Posterior vena cava (tissue), 2 donors: ENCODE results near the gene ZKSCAN1. TPM values are rescaled to one million over a fixed set of nuclear protein-coding genes. Genes with fewer than 3 reads are reported as not detected.
"Not testable (repeated sequence)": the region's sequence is repeated elsewhere in the genome, so short reads cannot be mapped to it uniquely, and the experiment has no call there.

Experiments
- DNase-seq: peaks from one replicate; pipeline ENCODE4 v3.0.0-alpha.2; 2020; ENCODE audit warnings: low spot score
- intact Hi-C, 2 donors: fragments of 100-400 bp; cut with DNase I; formaldehyde crosslinking; loops; one replicate each; pipeline versions ENCODE4 v1.14.1 to v1.14.2; 2022 to 2023
- long read RNA-seq, 2 donors: library from polyadenylated mRNA; unstranded; transcript quantifications; one replicate each; pipeline ENCODE4 v2.0.0, GENCODE V29; 2020 to 2021
- total RNA-seq, 2 donors: library from RNA; stranded (reverse); fragmentation: NEBNext Ultra II Directional; extraction: Animal tissue kit (Norgen Biotek cat#: 25700); gene quantifications; one replicate each; pipeline ENCODE4 v1.2.1, GENCODE V29; 2021
- donor health status: DM: yes; HTN: yes; CAD: no.
- donor health status: DM: yes; HTN: yes; CAD: no.

The ZKSCAN1 gene
- 10 to 100 TPM; 47.4 to 53.1 TPM for total RNA-seq
- long read RNA-seq, donor 1, full-length matches to known transcripts, result 3 of 14 reads
- long read RNA-seq, donor 1, partial matches to known transcripts, result 0 of 14 reads
- long read RNA-seq, donor 1, other reads (novel, unspliced or antisense), result 11 of 14 reads
- long read RNA-seq, donor 2, full-length matches to known transcripts, result 11 of 25 reads
- long read RNA-seq, donor 2, partial matches to known transcripts, result 1 of 25 reads
- long read RNA-seq, donor 2, other reads (novel, unspliced or antisense), result 13 of 25 reads

- DNase-seq, result peak; percentile 96
- intact Hi-C loops, result no loop called here
Measured at GRCh38 chr7:100015232-100016214, at the start of gene ZKSCAN1. Gene ZKSCAN1, plus strand, starts transcription at chr7:100015596. Its CDS starts 7,911 bp downstream, at chr7:100023507.

- intact Hi-C loops, result no loop called here
- no peak for DNase-seq
Measured at GRCh38 chr7:99969298-99969697, 46.1 kb upstream of the ZKSCAN1 start.

GRCh38 chr7:99969813-99970212 lies 45.6 kb upstream of the ZKSCAN1 start:
- DNase-seq, intact Hi-C loops: not testable (repeated sequence)

GRCh38 chr7:99971242-99971641 lies 44.2 kb upstream of the ZKSCAN1 start:
- DNase-seq, result no peak
- intact Hi-C loops, result no loop called here

GRCh38 chr7:99973817-99974216 lies 41.6 kb upstream of the ZKSCAN1 start:
- DNase-seq, result peak; percentile 22
- intact Hi-C loops, result not testable (repeated sequence)

- peak; percentile 41 for DNase-seq
- intact Hi-C loops, result no loop called here
Measured at GRCh38 chr7:99974681-99975080, 40.7 kb upstream of the ZKSCAN1 start.

GRCh38 chr7:99975782-99976521 lies 39.4 kb upstream of the ZKSCAN1 start, which contains the start of gene AZGP1:
Gene AZGP1, minus strand, starts transcription at chr7:99976031. Its CDS starts 11 bp downstream, at chr7:99976020.
- intact Hi-C loops, result no loop called here

GRCh38 chr7:99976626-99977025 lies 38.8 kb upstream of the ZKSCAN1 start:
- intact Hi-C loops, result no loop called here

More at GRCh38 chr7:99975782-99976521, 39.4 kb upstream of the ZKSCAN1 start, which contains the start of gene AZGP1:
- peak; percentile 72 for DNase-seq

GRCh38 chr7:99979814-99980225 lies 35.6 kb upstream of the ZKSCAN1 start:
- peak; percentile 81 for DNase-seq
- intact Hi-C loops, result loop anchor here in 1 of 2 donors (10.0 kb wide), 1 partner anchor 65 kb away; the partner anchor contains the start of gene TRIM4

More at GRCh38 chr7:99976626-99977025, 38.8 kb upstream of the ZKSCAN1 start:
- DNase-seq, result peak; percentile 51

- peak; percentile 40 for DNase-seq
- intact Hi-C loops, result loop anchor here in 1 of 2 donors (10.0 kb wide), 1 partner anchor 66 kb away; the partner anchor contains the start of gene TRIM4
Measured at GRCh38 chr7:99980448-99980872, 34.9 kb upstream of the ZKSCAN1 start.

GRCh38 chr7:99981066-99981465 lies 34.3 kb upstream of the ZKSCAN1 start:
- not testable (repeated sequence) for DNase-seq
- intact Hi-C loops, result loop anchor here in 1 of 2 donors (10.0 kb wide), 1 partner anchor 66 kb away; the partner anchor contains the start of gene TRIM4

- DNase-seq, result no peak
- intact Hi-C loops, result loop anchor here in 1 of 2 donors (10.0 kb wide), 1 partner anchor 70 kb away; the partner anchor contains the start of gene TRIM4
Measured at GRCh38 chr7:99984593-99984992, 30.8 kb upstream of the ZKSCAN1 start.

GRCh38 chr7:99987306-99987705 lies 28.1 kb upstream of the ZKSCAN1 start:
- intact Hi-C loops, result loop anchor here in 1 of 2 donors (10.0 kb wide), 1 partner anchor 73 kb away; the partner anchor contains the start of gene TRIM4
- DNase-seq, result peak; percentile 32

GRCh38 chr7:99987846-99988245 lies 27.6 kb upstream of the ZKSCAN1 start:
- DNase-seq, result peak; percentile 66

GRCh38 chr7:99990460-99990852 lies 24.9 kb upstream of the ZKSCAN1 start:
- intact Hi-C loops, result no loop called here
- DNase-seq, result no peak

More at GRCh38 chr7:99987846-99988245, 27.6 kb upstream of the ZKSCAN1 start:
- intact Hi-C loops, result loop anchor here in 1 of 2 donors (10.0 kb wide), 1 partner anchor 73 kb away; the partner anchor contains the start of gene TRIM4

- DNase-seq, intact Hi-C loops: not testable (repeated sequence)
Measured at GRCh38 chr7:99991543-99991942, 23.9 kb upstream of the ZKSCAN1 start.

GRCh38 chr7:99992330-99993038 lies 22.9 kb upstream of the ZKSCAN1 start:
- intact Hi-C loops, result no loop called here
- no peak for DNase-seq

GRCh38 chr7:99994819-99995218 lies 20.6 kb upstream of the ZKSCAN1 start:
- no peak for DNase-seq
- intact Hi-C loops, result no loop called here
